Fibroblast of lung (primary cell): Measurements from ENCODE around the gene KSR2. TPM values are rescaled to one million over a fixed set of nuclear protein-coding genes. Genes with fewer than 3 reads are reported as not detected.

Experiments used
- DNase-seq, 2 donors: peaks; one replicate each; pipeline versions ENCODE4 v3.0.0 to v3.0.0-alpha.2; 2010; ENCODE audit warnings: low read depth in 2 of 2
- H2AFZ ChIP-seq: 2 replicates; pipeline ENCODE4 v1.5.1; 2012; ENCODE audit warnings: low read length, control low read depth, inconsistent platforms
- H3K27ac ChIP-seq: 2 replicates; pipeline ENCODE4 v1.5.1; 2011; ENCODE audit warnings: low read length, control low read depth; ENCODE audit not compliant: insufficient read depth
- H3K27me3 ChIP-seq: 2 replicates; pipeline ENCODE4 v1.5.1; 2011; ENCODE audit warnings: mild to moderate bottlenecking, low read length; ENCODE audit not compliant: control insufficient read depth, insufficient read depth
- H3K36me3 ChIP-seq: 2 replicates; pipeline ENCODE4 v1.5.1; 2011; ENCODE audit warnings: low read length; ENCODE audit not compliant: control insufficient read depth, insufficient read depth
- H3K4me1 ChIP-seq: 2 replicates; pipeline ENCODE4 v1.5.1; 2011; ENCODE audit warnings: low read length; ENCODE audit not compliant: control insufficient read depth, insufficient read depth; ENCODE audit errors: extremely low read depth
- H3K4me2 ChIP-seq: 2 replicates; pipeline ENCODE4 v1.5.1; 2011; ENCODE audit warnings: low read length, control low read depth; ENCODE audit not compliant: insufficient read depth; ENCODE audit errors: extremely low read depth
- H3K4me3 ChIP-seq, 4 experiments: fragments of 200-600 bp in 1 of 4; sonication (generic) in 1 of 4; replicated peaks in 1 of 4; 2 replicates each; pipeline ENCODE4 v1.5.1; 2011 to 2016; ENCODE audit warnings: low read length in 4 of 4, low read depth in 3 of 4, mild to moderate bottlenecking in 3 of 4, control low read depth in 2 of 4, inconsistent platforms in 1 of 4, mixed read lengths in 1 of 4; ENCODE audit not compliant: insufficient read depth in 1 of 4; ENCODE audit errors: control extremely low read depth in 1 of 4
- H3K79me2 ChIP-seq: 2 replicates; pipeline ENCODE4 v1.5.1; 2012; ENCODE audit warnings: mild to moderate bottlenecking, low read length, inconsistent platforms; ENCODE audit not compliant: control insufficient read depth, insufficient read depth
- H3K9ac ChIP-seq: 2 replicates; pipeline ENCODE4 v1.5.1; 2011; ENCODE audit warnings: mild to moderate bottlenecking, low read length, control low read depth; ENCODE audit not compliant: insufficient read depth
- H3K9me3 ChIP-seq: 2 replicates; pipeline ENCODE4 v1.5.1; 2012; ENCODE audit warnings: low read depth, low read length; ENCODE audit not compliant: control insufficient read depth, insufficient read depth
- H4K20me1 ChIP-seq: 2 replicates; pipeline ENCODE4 v1.5.1; 2011; ENCODE audit warnings: low read length; ENCODE audit not compliant: control insufficient read depth, insufficient read depth; ENCODE audit errors: extremely low read depth
- EZH2 ChIP-seq: IDR thresholded peaks from 2 replicates; pipeline ENCODE4 v1.5.1; 2012; ENCODE audit warnings: low read length, control low read depth, mild to moderate bottlenecking; ENCODE audit errors: missing control alignments
- polyA plus RNA-seq, 2 donors: library from polyadenylated mRNA; depleted of rRNA in 1 of 2; stranded (reverse) in 1 of 2; unstranded in 1 of 2; fragments of >200 nt; gene quantifications; 2 replicates each; pipeline ENCODE4 v1.2.1, GENCODE V29; 2011 to 2012; ENCODE audit warnings: missing spikeins in 1 of 2
- total RNA-seq: library from RNA; depleted of rRNA; stranded (reverse); fragments of >200 nt; gene quantifications from 2 replicates; pipeline ENCODE4 v1.2.1, GENCODE V29; 2014
- TF ChIP-seq, protein P1 (sequence below), 2 donors: IDR thresholded peaks in 1 of 2; conservative IDR thresholded peaks in 1 of 2; 1 replicate in 1 of 2; 2 replicates in 1 of 2; pipeline ENCODE4 v1.5.1; 2011 to 2012; ENCODE audit warnings: low read length in 2 of 2, control low read depth in 1 of 2, inconsistent platforms in 1 of 2, low read depth in 1 of 2, mild to moderate bottlenecking in 1 of 2

The KSR2 gene
- total and polyA plus RNA-seq, 2 donors (not counting 1 experiment from before 2014, with no cell fraction given): not detected

DNA sequence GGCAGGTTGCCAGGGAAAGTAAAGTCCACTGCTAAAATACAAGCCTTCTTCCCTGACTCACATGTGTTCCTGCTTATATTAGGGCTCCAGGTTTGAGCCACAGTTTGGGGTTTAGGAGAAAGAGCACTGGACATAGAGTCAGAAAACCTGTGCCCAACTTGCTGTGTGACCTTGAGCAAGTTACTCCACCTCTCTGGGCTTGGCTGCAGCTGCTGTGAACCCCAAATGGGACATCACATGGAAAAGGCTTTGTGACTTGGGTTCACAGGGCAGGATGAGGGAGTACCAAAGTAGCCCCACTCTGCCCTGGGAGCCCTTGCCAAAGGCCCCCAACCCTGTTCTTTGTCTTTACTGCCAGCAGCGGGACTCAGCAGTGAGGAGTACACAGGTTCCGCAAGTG, 528.4 kb downstream of the KSR2 start:
- no peak overlapping the region for H2AFZ ChIP-seq
- DNase-seq: no peak
- H3K9me3 ChIP-seq: no peaks in the 10 kb centered on the region
- H3K36me3 ChIP-seq: no peaks in the 10 kb centered on the region
- no peak overlapping the region for H3K4me3 ChIP-seq
- H3K27ac ChIP-seq: no peak overlapping the region
- no peaks in the 10 kb centered on the region for H4K20me1 ChIP-seq
- H3K79me2 ChIP-seq: no peaks in the 10 kb centered on the region
- no peak overlapping the region for H3K4me2 ChIP-seq
- no peak overlapping the region for H3K9ac ChIP-seq
- TF ChIP-seq, protein P1, sequence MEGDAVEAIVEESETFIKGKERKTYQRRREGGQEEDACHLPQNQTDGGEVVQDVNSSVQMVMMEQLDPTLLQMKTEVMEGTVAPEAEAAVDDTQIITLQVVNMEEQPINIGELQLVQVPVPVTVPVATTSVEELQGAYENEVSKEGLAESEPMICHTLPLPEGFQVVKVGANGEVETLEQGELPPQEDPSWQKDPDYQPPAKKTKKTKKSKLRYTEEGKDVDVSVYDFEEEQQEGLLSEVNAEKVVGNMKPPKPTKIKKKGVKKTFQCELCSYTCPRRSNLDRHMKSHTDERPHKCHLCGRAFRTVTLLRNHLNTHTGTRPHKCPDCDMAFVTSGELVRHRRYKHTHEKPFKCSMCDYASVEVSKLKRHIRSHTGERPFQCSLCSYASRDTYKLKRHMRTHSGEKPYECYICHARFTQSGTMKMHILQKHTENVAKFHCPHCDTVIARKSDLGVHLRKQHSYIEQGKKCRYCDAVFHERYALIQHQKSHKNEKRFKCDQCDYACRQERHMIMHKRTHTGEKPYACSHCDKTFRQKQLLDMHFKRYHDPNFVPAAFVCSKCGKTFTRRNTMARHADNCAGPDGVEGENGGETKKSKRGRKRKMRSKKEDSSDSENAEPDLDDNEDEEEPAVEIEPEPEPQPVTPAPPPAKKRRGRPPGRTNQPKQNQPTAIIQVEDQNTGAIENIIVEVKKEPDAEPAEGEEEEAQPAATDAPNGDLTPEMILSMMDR (conservative IDR thresholded peaks at IDR 0.05 in 1 of 2, IDR thresholded peaks at IDR 0.05 in 1 of 2; ENCODE audit: low read depth in 1 of 2, low read length in 2 of 2): no peak
- TF ChIP-seq EZH2: no peak
- no peaks in the 10 kb centered on the region for H3K27me3 ChIP-seq
- H3K4me1 ChIP-seq: no peaks in the 10 kb centered on the region

DNA sequence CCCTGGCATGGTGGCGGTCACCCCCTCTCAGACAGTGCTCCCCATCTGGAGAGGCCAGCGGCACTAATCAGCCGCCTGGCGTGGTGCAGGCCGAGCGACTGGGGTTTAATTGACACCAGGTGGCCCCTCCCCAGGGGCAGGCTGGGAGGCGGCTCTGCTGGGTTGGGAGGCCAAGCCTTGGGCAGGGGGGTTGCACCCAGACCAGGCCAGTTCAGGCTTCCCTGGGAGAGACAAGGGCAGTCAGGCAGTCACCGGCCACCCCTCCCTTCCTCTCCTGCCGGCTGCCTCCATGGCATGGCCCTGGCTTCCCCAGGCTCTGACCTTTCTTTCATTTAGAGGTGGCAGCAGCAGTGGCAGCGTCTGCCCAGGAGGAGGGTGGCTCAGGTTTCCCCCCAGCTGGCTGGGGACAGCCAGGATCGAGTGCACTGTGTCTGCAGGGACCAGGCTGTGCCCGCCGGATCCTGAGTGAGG, 529.2 kb downstream of the KSR2 start:
- H3K27ac ChIP-seq: no peak overlapping the region
- no peaks in the 10 kb centered on the region for H4K20me1 ChIP-seq
- no peaks in the 10 kb centered on the region for H3K4me1 ChIP-seq
- H3K27me3 ChIP-seq: no peaks in the 10 kb centered on the region
- DNase-seq: no peak
- H3K4me3 ChIP-seq: no peak overlapping the region
- no peak overlapping the region for H2AFZ ChIP-seq
- H3K79me2 ChIP-seq: no peaks in the 10 kb centered on the region
- TF ChIP-seq, protein P1 (conservative IDR thresholded peaks at IDR 0.05 in 1 of 2, IDR thresholded peaks at IDR 0.05 in 1 of 2; ENCODE audit: low read depth in 1 of 2, low read length in 2 of 2): no peak
- no peak for TF ChIP-seq EZH2
- no peak overlapping the region for H3K4me2 ChIP-seq
- no peaks in the 10 kb centered on the region for H3K9me3 ChIP-seq
- H3K9ac ChIP-seq: no peak overlapping the region
- H3K36me3 ChIP-seq: no peaks in the 10 kb centered on the region

DNA sequence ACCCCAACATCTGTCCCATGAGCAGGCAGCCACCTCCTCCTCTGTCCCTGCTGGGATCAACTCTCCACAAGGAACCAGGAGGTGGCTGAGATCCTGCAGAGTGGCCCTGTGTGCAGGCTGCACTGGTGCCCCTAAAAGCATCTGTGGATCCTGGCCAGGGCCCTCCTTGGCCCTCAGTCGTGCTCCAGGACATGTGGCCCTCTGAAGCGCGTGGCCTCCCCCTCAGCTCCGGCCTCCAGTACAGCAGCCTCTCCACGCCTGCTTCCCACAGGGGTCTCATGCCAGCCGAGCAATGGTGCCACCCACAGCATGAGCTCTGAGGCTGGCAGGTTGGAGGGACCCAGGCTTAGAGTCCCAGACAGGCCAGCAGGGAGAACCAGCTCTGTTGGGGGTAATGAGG, 530.0 kb downstream of the KSR2 start:
- H2AFZ ChIP-seq: no peak overlapping the region
- H3K4me3 ChIP-seq: no peak overlapping the region
- no peaks in the 10 kb centered on the region for H3K79me2 ChIP-seq
- no peaks in the 10 kb centered on the region for H4K20me1 ChIP-seq
- no peak overlapping the region for H3K9ac ChIP-seq
- no peak for DNase-seq
- no peaks in the 10 kb centered on the region for H3K36me3 ChIP-seq
- H3K9me3 ChIP-seq: no peaks in the 10 kb centered on the region
- H3K4me1 ChIP-seq: no peaks in the 10 kb centered on the region
- H3K4me2 ChIP-seq: no peak overlapping the region
- no peaks in the 10 kb centered on the region for H3K27me3 ChIP-seq
- TF ChIP-seq, protein P1 (conservative IDR thresholded peaks at IDR 0.05 in 1 of 2, IDR thresholded peaks at IDR 0.05 in 1 of 2; ENCODE audit: low read depth in 1 of 2, low read length in 2 of 2): no peak
- no peak for TF ChIP-seq EZH2
- no peak overlapping the region for H3K27ac ChIP-seq
